HL-60 (cell line): ENCODE results near the gene SYTL3.

Source experiments
- DNase-seq, 2 experiments: peaks; one replicate each; pipeline ENCODE4 v3.0.0-alpha.2; 2010 to 2020; ENCODE audit warnings: low read depth in 1 of 2, low spot score in 1 of 2
- H3K27ac ChIP-seq: fragments of 250-450 bp; sonication (Bioruptor Pico); replicated peaks from 2 replicates; pipeline ENCODE4 v1.5.1; 2020; ENCODE audit warnings: mild to moderate bottlenecking, moderate library complexity
- H3K27me3 ChIP-seq: fragments of 250-450 bp; sonication (Bioruptor Pico); 2 replicates; pipeline ENCODE4 v1.5.1; 2021; ENCODE audit warnings: mild to moderate bottlenecking, moderate library complexity; ENCODE audit not compliant: insufficient read depth, poor library complexity, severe bottlenecking
- H3K4me3 ChIP-seq: replicated peaks from 2 replicates; pipeline ENCODE4 v1.5.1; 2011; ENCODE audit warnings: mild to moderate bottlenecking, control low read depth, low read length; ENCODE audit not compliant: insufficient read depth
- GABPA ChIP-seq: IDR thresholded peaks from 2 replicates; pipeline ENCODE4 v1.6.1; 2012; ENCODE audit warnings: low read depth
- POLR2AphosphoS5 ChIP-seq: IDR thresholded peaks from 2 replicates; pipeline ENCODE4 v1.6.1; 2012; ENCODE audit warnings: low read depth
- SPI1 ChIP-seq: IDR thresholded peaks from 2 replicates; pipeline ENCODE4 v1.6.1; 2012; ENCODE audit warnings: low read depth, mild to moderate bottlenecking, borderline replicate concordance
- TF ChIP-seq, protein P1 (sequence below): IDR thresholded peaks from one replicate; pipeline ENCODE4 v1.5.1; 2011; ENCODE audit warnings: low read length, control low read depth, inconsistent platforms; ENCODE audit not compliant: insufficient read depth
- TF ChIP-seq, protein P2 (sequence below): IDR thresholded peaks from 2 replicates; pipeline ENCODE4 v1.6.1; 2012; ENCODE audit warnings: low read depth; ENCODE audit not compliant: insufficient replicate concordance

Gene SYTL3

DNA sequence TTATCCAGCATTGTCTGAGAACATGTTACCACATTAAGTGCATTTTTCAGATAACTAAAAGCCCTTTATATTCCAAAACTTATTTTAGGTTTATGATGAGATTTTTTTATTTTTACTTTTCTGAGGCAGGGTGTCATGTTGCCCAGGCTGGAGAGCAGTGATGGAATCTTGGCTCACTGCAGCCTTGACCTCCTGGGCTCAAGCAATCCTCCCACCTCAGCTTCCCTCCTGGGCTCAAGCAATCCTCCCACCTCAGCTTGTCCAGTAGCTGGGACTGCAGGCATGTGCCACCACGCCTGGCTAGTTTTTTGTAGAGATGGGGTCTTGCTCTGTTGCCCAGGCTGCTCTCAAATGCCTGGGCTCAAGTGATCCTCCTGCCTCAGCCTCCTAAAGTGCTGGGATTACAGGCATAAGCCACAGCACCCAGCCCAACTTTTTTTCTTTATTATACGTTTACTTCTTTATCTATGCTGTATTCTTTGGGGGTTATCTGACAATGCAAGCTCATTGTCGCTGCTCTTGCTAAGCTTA, 11.5 kb upstream of the SYTL3 start:
- no peak for DNase-seq
- Histone ChIP-seq H3K4me3 (no peak overlapping the region), H3K27ac (no peak overlapping the region), H3K27me3 (no peaks in the 10 kb centered on the region)
- TF ChIP-seq POLR2AphosphoS5 = no peak
- TF ChIP-seq SPI1 = no peak
- TF ChIP-seq GABPA = no peak
- TF ChIP-seq, protein P1, sequence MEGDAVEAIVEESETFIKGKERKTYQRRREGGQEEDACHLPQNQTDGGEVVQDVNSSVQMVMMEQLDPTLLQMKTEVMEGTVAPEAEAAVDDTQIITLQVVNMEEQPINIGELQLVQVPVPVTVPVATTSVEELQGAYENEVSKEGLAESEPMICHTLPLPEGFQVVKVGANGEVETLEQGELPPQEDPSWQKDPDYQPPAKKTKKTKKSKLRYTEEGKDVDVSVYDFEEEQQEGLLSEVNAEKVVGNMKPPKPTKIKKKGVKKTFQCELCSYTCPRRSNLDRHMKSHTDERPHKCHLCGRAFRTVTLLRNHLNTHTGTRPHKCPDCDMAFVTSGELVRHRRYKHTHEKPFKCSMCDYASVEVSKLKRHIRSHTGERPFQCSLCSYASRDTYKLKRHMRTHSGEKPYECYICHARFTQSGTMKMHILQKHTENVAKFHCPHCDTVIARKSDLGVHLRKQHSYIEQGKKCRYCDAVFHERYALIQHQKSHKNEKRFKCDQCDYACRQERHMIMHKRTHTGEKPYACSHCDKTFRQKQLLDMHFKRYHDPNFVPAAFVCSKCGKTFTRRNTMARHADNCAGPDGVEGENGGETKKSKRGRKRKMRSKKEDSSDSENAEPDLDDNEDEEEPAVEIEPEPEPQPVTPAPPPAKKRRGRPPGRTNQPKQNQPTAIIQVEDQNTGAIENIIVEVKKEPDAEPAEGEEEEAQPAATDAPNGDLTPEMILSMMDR = no peak
- TF ChIP-seq, protein P2, sequence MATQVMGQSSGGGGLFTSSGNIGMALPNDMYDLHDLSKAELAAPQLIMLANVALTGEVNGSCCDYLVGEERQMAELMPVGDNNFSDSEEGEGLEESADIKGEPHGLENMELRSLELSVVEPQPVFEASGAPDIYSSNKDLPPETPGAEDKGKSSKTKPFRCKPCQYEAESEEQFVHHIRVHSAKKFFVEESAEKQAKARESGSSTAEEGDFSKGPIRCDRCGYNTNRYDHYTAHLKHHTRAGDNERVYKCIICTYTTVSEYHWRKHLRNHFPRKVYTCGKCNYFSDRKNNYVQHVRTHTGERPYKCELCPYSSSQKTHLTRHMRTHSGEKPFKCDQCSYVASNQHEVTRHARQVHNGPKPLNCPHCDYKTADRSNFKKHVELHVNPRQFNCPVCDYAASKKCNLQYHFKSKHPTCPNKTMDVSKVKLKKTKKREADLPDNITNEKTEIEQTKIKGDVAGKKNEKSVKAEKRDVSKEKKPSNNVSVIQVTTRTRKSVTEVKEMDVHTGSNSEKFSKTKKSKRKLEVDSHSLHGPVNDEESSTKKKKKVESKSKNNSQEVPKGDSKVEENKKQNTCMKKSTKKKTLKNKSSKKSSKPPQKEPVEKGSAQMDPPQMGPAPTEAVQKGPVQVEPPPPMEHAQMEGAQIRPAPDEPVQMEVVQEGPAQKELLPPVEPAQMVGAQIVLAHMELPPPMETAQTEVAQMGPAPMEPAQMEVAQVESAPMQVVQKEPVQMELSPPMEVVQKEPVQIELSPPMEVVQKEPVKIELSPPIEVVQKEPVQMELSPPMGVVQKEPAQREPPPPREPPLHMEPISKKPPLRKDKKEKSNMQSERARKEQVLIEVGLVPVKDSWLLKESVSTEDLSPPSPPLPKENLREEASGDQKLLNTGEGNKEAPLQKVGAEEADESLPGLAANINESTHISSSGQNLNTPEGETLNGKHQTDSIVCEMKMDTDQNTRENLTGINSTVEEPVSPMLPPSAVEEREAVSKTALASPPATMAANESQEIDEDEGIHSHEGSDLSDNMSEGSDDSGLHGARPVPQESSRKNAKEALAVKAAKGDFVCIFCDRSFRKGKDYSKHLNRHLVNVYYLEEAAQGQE = no peak

DNA sequence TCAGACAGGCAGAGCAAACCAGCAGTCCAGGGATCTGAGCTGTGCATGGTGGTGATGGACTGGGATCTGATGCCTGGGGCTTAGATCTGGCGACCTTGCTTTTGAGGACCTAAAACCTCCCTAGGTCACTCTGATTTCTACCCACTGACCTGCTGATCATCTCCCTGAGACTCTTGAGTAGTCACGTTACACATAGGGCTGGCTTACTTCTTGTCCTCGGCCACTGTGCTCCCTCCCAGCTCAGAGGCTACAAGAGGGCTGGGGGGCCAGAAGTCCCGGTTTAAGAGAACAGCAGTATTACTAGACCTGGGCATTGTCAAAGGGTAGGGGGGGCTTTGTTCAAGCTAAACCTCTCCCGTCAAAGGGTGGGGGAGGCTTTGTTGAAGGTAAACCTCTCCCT, 10.8 kb upstream of the SYTL3 start:
- TF ChIP-seq SPI1 (no peak), GABPA (no peak), POLR2AphosphoS5 (no peak)
- TF ChIP-seq, protein P2 = no peak
- TF ChIP-seq, protein P1 = no peak
- Histone ChIP-seq H3K27ac (no peak overlapping the region), H3K27me3 (no peaks in the 10 kb centered on the region), H3K4me3 (no peak overlapping the region)
- no peak for DNase-seq

DNA sequence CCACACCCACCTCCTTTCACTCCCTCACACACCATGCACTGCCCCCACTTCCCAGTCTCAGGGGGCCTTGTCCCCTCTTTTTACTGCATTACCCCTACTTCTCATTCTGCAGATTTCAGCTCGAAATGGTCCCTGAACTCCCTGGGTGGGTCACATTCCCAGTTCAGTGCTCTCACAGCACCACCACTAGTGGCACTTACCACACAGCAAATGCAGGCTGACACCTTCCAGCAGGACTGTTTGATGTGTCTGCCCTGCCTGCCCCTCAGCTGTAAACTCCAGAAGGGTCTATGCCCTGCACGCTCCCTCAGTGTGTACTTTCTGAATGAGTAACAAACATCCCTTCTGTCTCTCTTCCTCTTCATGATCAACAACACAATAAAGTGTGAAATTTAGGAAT, 9.3 kb upstream of the SYTL3 start:
- DNase-seq = no peak
- Histone ChIP-seq H3K4me3 (no peak overlapping the region), H3K27me3 (no peaks in the 10 kb centered on the region), H3K27ac (no peak overlapping the region)
- no peak for TF ChIP-seq POLR2AphosphoS5
- TF ChIP-seq, protein P2 = no peak
- TF ChIP-seq SPI1 = no peak
- TF ChIP-seq GABPA = no peak
- TF ChIP-seq, protein P1 = no peak
